Limb (tissue), 2 donors: ENCODE results near the gene PLXDC2.

ENCODE experiments used
- DNase-seq, 2 donors: peaks; one replicate each; pipeline ENCODE4 v3.0.0-alpha.2; 2016; ENCODE audit errors: extremely low spot score in 2 of 2

Gene PLXDC2

DNA sequence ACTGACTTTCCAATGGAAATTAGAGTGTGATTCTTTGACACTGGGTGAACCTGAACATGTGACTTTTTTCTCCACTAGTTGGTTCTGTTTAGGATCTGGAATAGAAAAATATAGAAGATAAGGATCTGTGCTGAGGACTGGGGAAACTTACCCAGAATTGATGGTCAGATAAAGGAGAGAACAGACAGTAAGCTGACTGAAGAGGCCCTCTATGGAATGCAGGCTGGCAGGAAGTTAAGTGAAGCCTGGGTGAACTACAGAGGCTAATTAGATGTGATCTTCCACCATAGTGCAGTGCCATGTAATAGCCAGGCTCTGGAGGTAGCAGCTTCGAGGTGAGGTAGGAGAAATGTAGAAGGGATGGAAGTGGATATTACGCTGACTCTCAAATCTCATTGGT lies 455.3 kb downstream of the PLXDC2 start:
- DNase-seq, result no peak

GRCh38 chr10:20272608-20273007 lies 456.4 kb downstream of the PLXDC2 start:
- no peak for DNase-seq

DNA sequence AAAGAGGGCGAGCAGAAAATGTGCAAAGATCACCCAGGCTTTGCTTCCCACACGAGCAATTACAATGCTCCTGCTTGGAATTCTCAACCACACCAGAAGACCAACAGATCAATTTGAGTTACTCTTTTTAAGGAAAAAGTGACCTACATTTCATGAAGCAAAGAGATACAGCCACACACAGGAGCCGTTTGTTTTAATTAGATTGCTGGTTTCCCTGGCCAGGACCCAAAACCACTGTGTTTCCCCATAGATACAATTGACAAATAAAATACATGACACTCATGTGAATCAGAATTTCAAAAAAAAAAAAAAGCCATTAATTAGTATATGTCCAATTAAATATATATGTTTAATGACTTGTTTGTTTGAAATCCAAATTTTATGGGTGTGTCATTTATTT lies 458.3 kb downstream of the PLXDC2 start:
- DNase-seq, result no peak

DNA sequence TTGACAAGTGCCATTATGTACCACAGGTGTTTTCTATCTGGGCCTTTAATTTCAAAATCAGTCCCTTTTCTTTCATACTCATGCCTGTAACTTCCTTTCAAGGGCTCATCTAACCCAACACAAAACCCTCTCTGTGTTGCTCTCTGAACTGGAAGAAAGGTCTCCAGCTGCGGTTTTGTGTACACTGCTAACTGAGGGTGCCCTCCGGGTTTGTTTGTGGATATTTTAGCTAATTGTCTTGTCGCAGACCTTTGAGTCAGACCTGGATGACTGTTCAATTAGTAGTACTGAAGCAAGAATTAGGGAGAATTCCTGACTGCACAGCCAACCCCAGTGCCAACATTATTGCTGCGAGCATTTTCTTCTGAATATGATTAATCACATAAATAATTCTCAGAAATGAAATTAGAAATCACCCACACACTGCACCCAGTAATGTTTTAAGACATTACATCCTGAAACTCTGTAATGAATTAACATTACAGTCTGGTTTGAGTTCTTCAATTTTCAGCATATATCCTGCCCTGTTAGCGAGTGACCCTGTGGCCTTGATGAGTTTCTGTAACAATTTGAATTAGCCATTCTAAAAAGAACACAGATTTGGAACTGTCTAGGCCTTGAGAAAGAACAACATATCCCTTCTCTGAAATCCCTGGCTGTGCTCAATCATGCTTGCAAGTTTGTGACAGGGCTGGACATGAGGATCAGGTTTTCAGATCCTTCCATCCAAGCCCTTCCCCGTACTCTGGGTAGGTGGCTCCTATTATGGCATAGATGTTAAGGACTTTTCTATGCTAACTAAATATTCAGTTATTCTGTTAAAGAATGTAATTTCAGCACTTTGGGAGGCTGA lies 460.1 kb downstream of the PLXDC2 start:
- no peak for DNase-seq

DNA sequence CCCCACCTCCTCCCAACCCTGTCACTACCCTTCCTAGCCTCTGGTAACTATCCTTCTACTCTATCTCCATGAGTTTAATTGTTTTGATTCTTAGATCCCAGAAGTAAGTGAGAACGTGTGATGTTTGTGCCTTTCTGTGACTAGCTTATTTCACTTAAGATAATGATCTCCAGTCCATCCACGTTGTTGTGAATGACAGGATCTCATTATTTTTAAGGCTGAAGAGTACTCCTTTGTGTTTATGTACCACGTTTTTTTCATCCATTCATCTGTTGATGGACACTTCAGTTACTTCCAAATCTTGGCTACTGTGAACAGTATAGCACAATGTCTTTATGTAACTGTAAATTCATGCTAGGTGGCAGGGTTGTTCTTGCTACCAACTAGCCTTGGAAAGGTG lies 461.6 kb downstream of the PLXDC2 start:
- DNase-seq, result no peak

- DNase-seq, result no peak
Measured at GRCh38 chr10:20281579-20281978, 465.3 kb downstream of the PLXDC2 start.

DNA sequence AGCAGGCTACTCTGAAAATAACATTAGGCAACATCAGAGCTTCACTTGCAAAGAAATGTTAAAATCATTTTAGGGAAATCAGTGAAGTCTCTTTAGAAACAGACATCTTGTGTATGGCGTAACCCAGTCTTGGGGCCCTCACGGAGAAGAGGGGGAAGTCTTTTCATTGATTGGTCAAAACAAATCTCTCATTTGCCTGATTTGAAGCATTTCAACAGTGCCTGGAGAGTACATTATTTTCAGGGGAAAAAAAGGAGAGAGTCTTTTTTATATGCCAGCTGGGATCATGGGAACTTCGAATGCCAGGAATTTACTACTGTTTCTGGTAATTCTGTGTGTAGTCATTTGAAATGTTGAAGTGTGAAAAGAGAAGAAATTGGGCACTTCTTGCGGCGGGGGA lies 471.4 kb downstream of the PLXDC2 start:
- DNase-seq, result peak in 1 of 2 donors; percentile 40

- no peak for DNase-seq
Measured at GRCh38 chr10:20288060-20288459, 471.8 kb downstream of the PLXDC2 start.

DNA sequence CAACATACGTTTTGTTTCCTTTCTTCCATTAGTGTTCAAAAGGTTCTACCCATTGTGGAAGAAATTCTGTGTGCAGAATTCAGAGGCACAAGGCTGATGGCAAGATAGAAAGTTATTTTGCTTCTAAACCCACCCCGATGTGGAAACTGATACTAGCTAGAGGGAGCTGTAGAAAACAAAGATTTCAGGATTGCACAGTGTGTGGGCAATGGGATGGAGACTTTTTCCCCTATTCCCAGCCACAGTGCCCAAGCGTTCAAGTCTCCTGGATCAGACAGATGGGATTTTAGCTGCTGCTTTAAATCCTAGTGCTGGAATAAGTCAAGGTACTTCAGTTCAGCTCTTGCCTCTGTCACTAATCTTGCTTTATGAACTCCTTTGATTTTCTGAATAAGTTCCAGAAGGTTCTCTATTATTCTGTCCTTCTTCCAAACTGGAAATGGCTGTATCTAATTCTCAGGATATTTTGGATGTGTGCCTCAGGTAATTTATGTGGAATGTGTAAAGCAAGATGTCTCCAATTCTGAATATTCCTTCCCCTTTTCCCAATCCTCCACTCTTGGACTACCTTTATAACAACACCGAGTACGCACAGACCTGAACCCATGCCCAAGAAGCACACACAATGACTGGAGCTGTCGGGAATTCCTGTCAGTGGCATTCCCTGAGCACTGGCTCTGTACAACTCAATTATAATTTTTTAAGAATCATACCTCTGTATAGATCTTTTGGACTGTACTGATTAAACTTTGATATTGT lies 473.0 kb downstream of the PLXDC2 start:
- DNase-seq, result peak in 1 of 2 donors; percentile 50

DNA sequence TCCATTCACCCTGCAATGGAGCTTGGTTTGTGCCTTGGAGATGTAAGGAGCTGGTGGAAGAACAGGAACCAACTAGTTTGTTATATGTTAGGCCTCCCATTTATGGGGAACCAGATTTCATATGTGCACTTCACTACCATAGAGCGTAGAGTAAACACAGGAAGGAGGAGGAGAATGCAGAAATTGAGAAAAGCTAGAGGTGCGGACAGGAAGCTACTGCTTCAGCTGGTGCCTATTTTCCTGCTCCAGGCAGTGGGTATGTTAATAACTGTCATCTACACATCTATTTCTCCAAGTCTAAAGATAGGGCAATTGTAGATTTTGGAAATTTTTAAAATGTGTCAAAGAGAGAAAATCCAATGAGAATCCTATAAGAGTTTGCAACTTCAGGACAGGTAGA lies 482.2 kb downstream of the PLXDC2 start:
- DNase-seq, result no peak

DNA sequence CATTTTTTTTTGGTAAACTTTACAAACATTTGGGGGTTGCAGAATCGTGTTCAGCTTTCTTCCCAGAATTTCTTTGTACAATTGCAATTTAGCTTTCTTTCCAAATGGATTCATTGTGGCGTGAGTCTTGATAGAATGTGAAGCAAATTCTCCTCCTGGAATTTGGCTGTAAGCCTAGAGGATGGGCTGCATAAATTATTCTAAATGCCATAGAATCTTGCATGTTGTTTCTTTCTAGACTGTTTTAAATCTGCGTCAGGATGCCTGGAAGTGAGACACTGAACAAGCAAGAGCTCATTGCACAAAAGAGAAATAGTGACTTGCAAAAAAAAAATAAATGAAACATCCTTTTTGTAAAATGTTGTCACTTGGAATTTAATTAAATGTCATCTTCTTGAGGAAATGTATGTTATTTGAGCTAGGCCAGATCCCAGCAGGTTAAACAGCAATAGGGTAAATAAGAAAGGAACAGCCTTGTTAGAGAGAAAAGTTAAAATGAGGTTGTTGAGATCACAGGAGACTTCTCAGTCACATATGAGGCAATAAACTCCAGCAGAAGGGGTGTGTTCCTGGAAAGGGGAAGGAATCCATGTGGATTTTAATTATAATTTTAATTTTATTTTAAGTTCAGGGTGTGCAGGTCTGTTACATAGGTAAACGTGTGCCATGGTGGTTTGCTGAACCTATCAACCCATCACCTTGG lies 483.0 kb downstream of the PLXDC2 start:
- no peak for DNase-seq

GRCh38 chr10:20300735-20301134 lies 484.5 kb downstream of the PLXDC2 start:
- DNase-seq, result no peak

- no peak for DNase-seq
Measured at GRCh38 chr10:20302033-20302432, 485.8 kb downstream of the PLXDC2 start.

GRCh38 chr10:20303453-20304152 lies 487.4 kb downstream of the PLXDC2 start:
- DNase-seq, result no peak

DNA sequence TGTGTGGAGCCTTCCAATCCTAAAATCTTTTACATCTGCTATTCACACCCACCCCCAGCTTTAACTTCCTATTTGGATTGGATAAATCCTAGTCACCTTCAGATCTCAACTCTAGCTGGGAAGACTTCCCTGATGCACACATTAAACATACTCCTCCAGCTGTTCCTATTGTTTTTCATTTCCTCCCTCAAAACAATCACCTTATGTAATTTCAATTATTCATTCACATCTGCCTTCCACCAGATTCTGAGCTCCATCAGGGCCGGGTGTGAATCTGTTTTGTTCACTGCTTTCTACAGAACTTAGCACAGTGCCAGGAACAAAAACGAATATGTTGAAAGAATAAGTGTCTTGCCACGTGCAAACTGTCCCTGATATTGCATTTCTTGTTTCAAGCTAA lies 497.4 kb downstream of the PLXDC2 start:
- peak in 1 of 2 donors; percentile 59 for DNase-seq

- DNase-seq, result no peak
Measured at GRCh38 chr10:20314431-20314830, 498.2 kb downstream of the PLXDC2 start.

DNA sequence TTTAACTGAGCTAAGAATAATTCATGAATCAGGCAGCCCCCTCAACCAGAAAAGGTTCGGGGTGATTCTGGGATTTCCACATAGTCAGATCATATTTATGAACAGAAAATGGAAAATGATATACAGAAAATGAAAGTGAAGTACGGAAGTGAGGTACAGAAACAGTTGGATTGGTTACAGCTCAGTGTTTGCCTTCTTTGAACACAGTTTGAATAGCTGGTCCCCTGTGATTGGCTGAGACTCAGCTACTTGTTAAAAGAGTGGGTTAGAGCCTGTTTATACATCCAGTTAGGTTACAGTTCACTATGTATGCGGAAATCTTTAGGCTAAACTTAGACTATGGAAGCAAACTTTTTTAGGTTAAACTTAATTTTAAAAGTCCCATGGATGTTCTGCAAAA lies 511.7 kb downstream of the PLXDC2 start:
- no peak for DNase-seq

DNA sequence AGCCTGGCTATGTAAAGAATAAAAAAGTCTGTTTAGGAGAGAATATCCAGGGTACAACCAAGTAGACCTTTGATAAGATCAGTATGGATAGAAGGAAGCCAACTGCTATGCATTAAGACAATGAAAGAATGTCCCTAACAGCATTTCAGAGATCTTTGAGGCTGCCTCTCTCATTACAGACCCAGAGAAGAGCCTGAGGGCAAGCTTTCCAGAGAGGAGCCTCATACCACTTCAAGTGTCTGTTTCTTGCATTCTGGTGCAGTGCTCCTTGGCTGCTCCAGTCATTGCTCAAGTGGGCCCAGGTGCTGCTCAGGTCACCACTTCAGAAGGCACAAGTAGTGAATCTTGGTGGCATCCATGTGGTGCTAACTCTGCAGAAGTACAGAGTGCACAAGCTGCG lies 514.0 kb downstream of the PLXDC2 start:
- DNase-seq, result no peak

- DNase-seq, result no peak
Measured at GRCh38 chr10:20334559-20334958, 518.3 kb downstream of the PLXDC2 start.
